Measurements from ENCODE around the gene TMEM52.

GRCh38 chr1:1941211-1941841 is 22.2 kb upstream of the TMEM52 start:
- TF ChIP-seq, protein P1, sequence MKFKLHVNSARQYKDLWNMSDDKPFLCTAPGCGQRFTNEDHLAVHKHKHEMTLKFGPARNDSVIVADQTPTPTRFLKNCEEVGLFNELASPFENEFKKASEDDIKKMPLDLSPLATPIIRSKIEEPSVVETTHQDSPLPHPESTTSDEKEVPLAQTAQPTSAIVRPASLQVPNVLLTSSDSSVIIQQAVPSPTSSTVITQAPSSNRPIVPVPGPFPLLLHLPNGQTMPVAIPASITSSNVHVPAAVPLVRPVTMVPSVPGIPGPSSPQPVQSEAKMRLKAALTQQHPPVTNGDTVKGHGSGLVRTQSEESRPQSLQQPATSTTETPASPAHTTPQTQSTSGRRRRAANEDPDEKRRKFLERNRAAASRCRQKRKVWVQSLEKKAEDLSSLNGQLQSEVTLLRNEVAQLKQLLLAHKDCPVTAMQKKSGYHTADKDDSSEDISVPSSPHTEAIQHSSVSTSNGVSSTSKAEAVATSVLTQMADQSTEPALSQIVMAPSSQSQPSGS (tag by site-specific recombination; IDR thresholded peaks at IDR 0.05; ENCODE audit: low read depth), result no peak
- no peak for TF ChIP-seq ZNF350 (tag by site-specific recombination; IDR thresholded peaks at IDR 0.05)
- TF ChIP-seq, protein P2, sequence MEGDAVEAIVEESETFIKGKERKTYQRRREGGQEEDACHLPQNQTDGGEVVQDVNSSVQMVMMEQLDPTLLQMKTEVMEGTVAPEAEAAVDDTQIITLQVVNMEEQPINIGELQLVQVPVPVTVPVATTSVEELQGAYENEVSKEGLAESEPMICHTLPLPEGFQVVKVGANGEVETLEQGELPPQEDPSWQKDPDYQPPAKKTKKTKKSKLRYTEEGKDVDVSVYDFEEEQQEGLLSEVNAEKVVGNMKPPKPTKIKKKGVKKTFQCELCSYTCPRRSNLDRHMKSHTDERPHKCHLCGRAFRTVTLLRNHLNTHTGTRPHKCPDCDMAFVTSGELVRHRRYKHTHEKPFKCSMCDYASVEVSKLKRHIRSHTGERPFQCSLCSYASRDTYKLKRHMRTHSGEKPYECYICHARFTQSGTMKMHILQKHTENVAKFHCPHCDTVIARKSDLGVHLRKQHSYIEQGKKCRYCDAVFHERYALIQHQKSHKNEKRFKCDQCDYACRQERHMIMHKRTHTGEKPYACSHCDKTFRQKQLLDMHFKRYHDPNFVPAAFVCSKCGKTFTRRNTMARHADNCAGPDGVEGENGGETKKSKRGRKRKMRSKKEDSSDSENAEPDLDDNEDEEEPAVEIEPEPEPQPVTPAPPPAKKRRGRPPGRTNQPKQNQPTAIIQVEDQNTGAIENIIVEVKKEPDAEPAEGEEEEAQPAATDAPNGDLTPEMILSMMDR (tag by site-specific recombination; IDR thresholded peaks at IDR 0.05), result no peak
- no peak for TF ChIP-seq ZNF24 (tag by site-specific recombination; IDR thresholded peaks at IDR 0.05)
